HEK293 (cell line): Measurements from ENCODE around the gene HOXC11.

Experiments
- CTCF ChIP-seq: fragments of 450-650 bp; formaldehyde crosslinking; IDR thresholded peaks from 2 replicates; pipeline ENCODE4 v1.5.1; 2016; ENCODE audit warnings: missing biosample characterization, missing genetic modification characterization
- TCF7L2 ChIP-seq: IDR thresholded peaks from 2 replicates; pipeline ENCODE4 v1.6.1; 2011; ENCODE audit warnings: low read depth, mild to moderate bottlenecking, inconsistent platforms, low read length, moderate library complexity, borderline replicate concordance
- ZSCAN30 ChIP-seq: fragments of 450-650 bp; IDR thresholded peaks from 2 replicates; pipeline ENCODE4 v1.5.1; 2018; ENCODE audit warnings: missing biosample characterization, mild to moderate bottlenecking, missing genetic modification characterization, moderate library complexity
- TF ChIP-seq, protein P1 (sequence below): fragments of 450-650 bp; IDR thresholded peaks from 2 replicates; pipeline ENCODE4 v1.5.1; 2018; ENCODE audit warnings: missing biosample characterization, mild to moderate bottlenecking, missing genetic modification characterization
- TF ChIP-seq, protein P2 (sequence below): fragments of 450-650 bp; formaldehyde crosslinking; IDR thresholded peaks from 2 replicates; pipeline ENCODE4 v1.5.1; 2016; ENCODE audit warnings: missing biosample characterization, missing genetic modification characterization

- TF ChIP-seq, protein P1, sequence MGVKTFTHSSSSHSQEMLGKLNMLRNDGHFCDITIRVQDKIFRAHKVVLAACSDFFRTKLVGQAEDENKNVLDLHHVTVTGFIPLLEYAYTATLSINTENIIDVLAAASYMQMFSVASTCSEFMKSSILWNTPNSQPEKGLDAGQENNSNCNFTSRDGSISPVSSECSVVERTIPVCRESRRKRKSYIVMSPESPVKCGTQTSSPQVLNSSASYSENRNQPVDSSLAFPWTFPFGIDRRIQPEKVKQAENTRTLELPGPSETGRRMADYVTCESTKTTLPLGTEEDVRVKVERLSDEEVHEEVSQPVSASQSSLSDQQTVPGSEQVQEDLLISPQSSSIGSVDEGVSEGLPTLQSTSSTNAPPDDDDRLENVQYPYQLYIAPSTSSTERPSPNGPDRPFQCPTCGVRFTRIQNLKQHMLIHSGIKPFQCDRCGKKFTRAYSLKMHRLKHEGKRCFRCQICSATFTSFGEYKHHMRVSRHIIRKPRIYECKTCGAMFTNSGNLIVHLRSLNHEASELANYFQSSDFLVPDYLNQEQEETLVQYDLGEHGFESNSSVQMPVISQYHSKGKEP (tag by site-specific recombination): no peak
- no peak for TF ChIP-seq TCF7L2
- TF ChIP-seq, protein P2, sequence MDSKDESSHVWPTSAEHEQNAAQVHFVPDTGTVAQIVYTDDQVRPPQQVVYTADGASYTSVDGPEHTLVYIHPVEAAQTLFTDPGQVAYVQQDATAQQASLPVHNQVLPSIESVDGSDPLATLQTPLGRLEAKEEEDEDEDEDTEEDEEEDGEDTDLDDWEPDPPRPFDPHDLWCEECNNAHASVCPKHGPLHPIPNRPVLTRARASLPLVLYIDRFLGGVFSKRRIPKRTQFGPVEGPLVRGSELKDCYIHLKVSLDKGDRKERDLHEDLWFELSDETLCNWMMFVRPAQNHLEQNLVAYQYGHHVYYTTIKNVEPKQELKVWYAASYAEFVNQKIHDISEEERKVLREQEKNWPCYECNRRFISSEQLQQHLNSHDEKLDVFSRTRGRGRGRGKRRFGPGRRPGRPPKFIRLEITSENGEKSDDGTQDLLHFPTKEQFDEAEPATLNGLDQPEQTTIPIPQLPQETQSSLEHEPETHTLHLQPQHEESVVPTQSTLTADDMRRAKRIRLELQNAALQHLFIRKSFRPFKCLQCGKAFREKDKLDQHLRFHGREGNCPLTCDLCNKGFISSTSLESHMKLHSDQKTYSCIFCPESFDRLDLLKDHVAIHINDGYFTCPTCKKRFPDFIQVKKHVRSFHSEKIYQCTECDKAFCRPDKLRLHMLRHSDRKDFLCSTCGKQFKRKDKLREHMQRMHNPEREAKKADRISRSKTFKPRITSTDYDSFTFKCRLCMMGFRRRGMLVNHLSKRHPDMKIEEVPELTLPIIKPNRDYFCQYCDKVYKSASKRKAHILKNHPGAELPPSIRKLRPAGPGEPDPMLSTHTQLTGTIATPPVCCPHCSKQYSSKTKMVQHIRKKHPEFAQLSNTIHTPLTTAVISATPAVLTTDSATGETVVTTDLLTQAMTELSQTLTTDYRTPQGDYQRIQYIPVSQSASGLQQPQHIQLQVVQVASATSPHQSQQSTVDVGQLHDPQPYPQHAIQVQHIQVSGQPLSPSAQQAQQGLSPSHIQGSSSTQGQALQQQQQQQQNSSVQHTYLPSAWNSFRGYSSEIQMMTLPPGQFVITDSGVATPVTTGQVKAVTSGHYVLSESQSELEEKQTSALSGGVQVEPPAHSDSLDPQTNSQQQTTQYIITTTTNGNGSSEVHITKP (tag by site-specific recombination): no peak
- no peak for TF ChIP-seq ZSCAN30 (tag by site-specific recombination)
- no peak for TF ChIP-seq CTCF
These were observed 11.1 kb downstream of the HOXC11 start for GRCh38 chr12:53983950-53984572.
